Smooth muscle cell of the brain vasculature (primary cell): ENCODE measurements around the gene SERPINA4.
A peak's percentile ranks its signal among the peaks of the same experiment; 100 is the strongest.

Source experiments
- DNase-seq: peaks from one replicate; pipeline ENCODE4 v3.0.0-alpha.2; 2012; ENCODE audit warnings: low read depth, low spot score

Gene SERPINA4

GRCh38 chr14:94542111-94542810 lies 19.0 kb upstream of the SERPINA4 start:
- DNase-seq = no peak

GRCh38 chr14:94542811-94543440 lies 18.3 kb upstream of the SERPINA4 start:
- DNase-seq = no peak

GRCh38 chr14:94543449-94544124 lies 17.7 kb upstream of the SERPINA4 start:
- DNase-seq = no peak

- no peak for DNase-seq
Observed at GRCh38 chr14:94544726-94545125, 16.5 kb upstream of the SERPINA4 start.

- DNase-seq = peak; percentile 82
Observed at GRCh38 chr14:94545131-94545841, 16.0 kb upstream of the SERPINA4 start.

- no peak for DNase-seq
Observed at GRCh38 chr14:94547151-94547680, 14.0 kb upstream of the SERPINA4 start.

- DNase-seq = no peak
Observed at GRCh38 chr14:94547726-94548125, 13.5 kb upstream of the SERPINA4 start.

- DNase-seq = no peak
Observed at GRCh38 chr14:94548131-94548998, 12.9 kb upstream of the SERPINA4 start.

GRCh38 chr14:94548999-94549985 lies 11.9 kb upstream of the SERPINA4 start:
- no peak for DNase-seq

- DNase-seq = no peak
Observed at GRCh38 chr14:94550041-94550440, 11.2 kb upstream of the SERPINA4 start.

GRCh38 chr14:94555991-94556390 lies 5.3 kb upstream of the SERPINA4 start:
- no peak for DNase-seq

- no peak for DNase-seq
Observed at GRCh38 chr14:94557327-94557726, 3.9 kb upstream of the SERPINA4 start.

GRCh38 chr14:94558842-94559241 lies 2.4 kb upstream of the SERPINA4 start:
- no peak for DNase-seq

- DNase-seq = no peak
Observed at GRCh38 chr14:94559638-94560290, 1.5 kb upstream of the SERPINA4 start.

- no peak for DNase-seq
Observed at GRCh38 chr14:94560291-94560665, 964 bp upstream of the SERPINA4 start.

GRCh38 chr14:94561656-94562010 lies 391 bp downstream of the SERPINA4 start:
- DNase-seq = no peak

GRCh38 chr14:94562022-94562421 lies 780 bp downstream of the SERPINA4 start:
- no peak for DNase-seq

GRCh38 chr14:94562941-94563883 lies 2.0 kb downstream of the SERPINA4 start:
- DNase-seq = no peak
